Measurements from ENCODE around the gene PHOX2A. TPM values are rescaled to one million over a fixed set of nuclear protein-coding genes. Genes with fewer than 3 reads are reported as not detected.

The PHOX2A gene
- total RNA-seq, 1 donor from 2014 or later: not detected

- DNase-seq (ENCODE audit: low spot score) (no peak), ATAC-seq (no peak)
These were observed 6.9 kb upstream of the PHOX2A start for GRCh38 chr11:72250661-72251464.

DNA sequence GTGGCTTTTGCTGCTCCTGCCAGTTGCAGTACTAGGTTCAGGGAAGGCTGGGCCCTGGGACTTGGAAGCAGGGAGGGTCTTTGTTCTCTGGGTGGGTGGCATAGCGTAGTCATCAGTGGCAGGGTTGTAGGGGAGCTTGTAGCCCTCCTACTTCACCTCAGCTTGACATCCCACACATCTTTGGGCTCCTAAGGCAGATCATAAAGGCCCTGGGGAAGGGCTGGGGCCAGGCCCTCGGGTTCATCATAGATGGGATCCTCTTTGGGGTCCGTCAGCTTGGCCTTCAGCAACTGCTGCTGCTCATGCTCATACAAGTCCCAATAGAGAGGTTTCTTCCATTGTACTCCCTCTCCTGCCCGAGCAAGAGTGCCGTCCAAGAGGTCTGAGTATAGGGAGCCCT lies 6.0 kb upstream of the PHOX2A start:
- ATAC-seq (no peak), DNase-seq (ENCODE audit: low spot score) (no peak)

GRCh38 chr11:72247584-72247983 lies 3.6 kb upstream of the PHOX2A start:
- ATAC-seq: no peak
- no peak for DNase-seq (ENCODE audit: low spot score)

GRCh38 chr11:72245263-72245816 lies 1.4 kb upstream of the PHOX2A start:
- ATAC-seq (no peak), DNase-seq (ENCODE audit: low spot score) (no peak)

DNA sequence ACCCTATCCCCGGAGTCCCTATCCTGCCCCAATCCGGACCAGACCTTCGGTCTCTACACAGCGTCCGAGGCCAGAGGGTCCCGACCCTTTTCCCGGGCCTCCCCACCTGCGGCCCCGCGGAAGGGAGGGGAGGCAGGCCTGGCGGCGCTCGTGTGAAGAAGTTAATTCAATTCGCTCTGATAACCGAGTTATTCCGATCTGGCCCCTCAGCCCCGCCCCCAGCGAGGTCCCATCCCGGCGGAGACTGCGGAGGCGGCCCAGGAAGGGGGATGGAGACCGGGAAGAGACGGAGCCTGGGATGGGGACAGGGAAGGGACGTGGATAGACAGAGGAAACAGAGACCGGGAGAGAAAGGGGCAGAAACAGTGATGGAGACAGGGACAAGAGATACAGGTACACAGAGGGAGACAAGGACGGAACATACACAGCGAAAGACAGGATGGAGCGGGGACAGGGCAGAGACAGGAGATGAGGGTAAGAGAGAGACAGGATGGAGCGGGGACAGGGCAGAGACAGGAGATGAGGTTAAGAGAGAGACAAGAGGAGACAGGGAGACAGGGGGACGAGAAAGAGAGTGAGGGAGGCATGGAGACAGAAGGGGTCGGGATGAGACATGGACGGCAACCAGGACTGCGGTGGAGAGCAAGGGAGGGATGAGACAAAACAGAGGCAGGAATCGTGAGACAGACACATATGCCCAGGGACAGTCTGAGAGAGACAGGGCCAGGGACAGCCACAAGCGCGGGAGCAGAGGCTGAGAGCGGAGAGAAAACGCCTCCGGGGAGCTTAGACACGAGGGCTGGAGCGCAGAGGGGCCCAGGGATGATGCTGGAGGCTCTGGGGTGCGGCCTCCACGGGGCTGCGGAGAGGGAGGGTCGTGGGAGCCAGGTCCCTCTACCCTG lies 636 bp upstream of the PHOX2A start:
- no peak for DNase-seq (ENCODE audit: low spot score)
- no peak for ATAC-seq

DNA sequence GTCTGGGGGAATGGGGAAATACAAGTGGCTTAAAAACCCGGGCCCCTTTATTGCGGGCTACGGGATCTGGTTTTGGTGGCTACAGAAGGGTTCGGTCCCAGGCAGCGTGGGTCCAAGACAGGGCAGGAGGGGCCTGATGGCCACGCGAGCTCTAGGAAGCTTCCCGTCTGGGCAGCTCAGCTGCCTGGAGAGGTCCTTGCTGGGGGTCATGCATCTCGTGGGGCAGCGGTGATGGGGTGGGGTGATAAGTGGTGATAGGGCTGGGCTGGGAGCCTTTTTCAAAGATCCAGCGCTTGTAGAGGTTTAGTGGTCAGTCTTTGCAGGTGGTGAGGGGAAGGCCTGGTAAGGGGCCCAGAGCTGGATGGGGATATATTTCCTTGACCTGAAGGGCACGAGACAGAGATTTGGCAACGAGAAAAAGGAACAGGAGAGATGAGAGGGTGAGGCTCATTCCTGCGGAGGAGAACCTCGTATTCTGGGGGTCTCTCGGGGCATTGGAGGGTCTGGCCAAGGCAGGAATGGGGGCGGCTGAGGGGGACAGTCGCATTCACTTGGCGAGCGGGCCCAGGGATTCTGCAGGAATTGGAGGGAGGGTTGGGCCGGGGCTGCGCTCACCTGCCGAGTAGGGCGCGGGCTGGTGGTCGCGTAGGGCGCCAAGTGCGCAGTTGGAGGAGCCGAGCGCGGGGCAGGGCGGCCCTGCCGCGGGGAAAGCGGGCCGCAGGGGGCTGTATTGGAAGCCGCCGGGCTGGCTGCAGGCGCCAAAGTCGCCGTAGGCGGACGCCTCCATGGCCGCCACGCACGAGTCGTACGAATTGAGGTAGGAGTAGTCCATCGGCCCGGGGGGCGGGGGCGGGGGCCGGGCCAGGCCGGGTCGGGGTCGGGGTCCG lies 560 bp downstream of the PHOX2A start:
- ATAC-seq: no peak

DNA sequence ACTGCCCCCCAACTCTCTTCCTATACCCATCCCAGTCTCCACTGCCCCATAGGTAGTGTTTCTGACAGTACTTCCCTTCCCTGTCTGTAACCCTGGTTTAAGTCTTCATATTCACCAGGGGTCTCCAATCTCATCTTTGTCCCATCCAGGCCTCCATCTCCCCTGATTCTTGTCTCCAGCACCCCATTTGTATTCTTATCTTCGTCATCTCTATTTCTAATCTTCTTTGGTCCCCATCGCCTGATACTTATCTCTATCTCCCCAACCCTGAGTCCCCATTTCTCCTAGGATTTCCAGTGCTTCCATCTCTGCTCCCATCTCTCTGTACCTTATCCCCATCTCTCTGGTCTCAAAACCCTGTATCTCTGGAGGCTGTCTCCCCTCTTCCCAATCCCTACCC lies 1.8 kb downstream of the PHOX2A start:
- ATAC-seq (no peak), DNase-seq (ENCODE audit: low spot score) (no peak)

More for the DNA sequence above, 560 bp downstream of the PHOX2A start:
- DNase-seq (ENCODE audit: low spot score): no peak

- no peak for DNase-seq (ENCODE audit: low spot score)
- ATAC-seq: no peak
These were observed 2.6 kb downstream of the PHOX2A start for GRCh38 chr11:72241291-72241781.

- peak; percentile 29 for ATAC-seq
- no peak for DNase-seq (ENCODE audit: low spot score)
These were observed 3.3 kb downstream of the PHOX2A start for GRCh38 chr11:72240461-72241290.

- DNase-seq (ENCODE audit: low spot score) (no peak), ATAC-seq (peak; percentile 63)
These were observed 4.0 kb downstream of the PHOX2A start for GRCh38 chr11:72239849-72240460.

- DNase-seq (ENCODE audit: low spot score): no peak
- ATAC-seq: peak; percentile 52
These were observed 4.6 kb downstream of the PHOX2A start for GRCh38 chr11:72239313-72239848.

- no peak for ATAC-seq
These were observed 5.3 kb downstream of the PHOX2A start for GRCh38 chr11:72238492-72239312.

DNA sequence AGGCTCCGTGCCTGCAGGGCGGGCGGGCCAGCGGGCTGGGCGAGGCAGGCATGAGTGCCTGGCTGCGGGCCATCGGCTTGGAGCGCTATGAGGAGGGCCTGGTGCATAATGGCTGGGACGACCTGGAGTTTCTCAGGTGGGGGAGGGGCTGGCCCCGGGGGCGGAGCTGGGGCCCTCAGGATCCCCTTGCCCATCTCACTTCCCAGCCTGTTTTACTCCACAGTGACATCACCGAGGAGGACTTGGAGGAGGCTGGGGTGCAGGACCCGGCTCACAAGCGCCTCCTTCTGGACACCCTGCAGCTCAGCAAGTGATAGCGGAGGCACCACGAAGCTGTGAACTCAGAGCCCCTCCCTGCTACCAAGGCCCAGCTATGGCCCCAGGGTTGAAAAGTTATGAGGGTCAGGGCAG lies 5.9 kb downstream of the PHOX2A start:
- ATAC-seq: peak; percentile 31

More at GRCh38 chr11:72238492-72239312, 5.3 kb downstream of the PHOX2A start:
- no peak for DNase-seq (ENCODE audit: low spot score)

GRCh38 chr11:72237112-72237931 lies 6.7 kb downstream of the PHOX2A start:
- DNase-seq (ENCODE audit: low spot score) (no peak), ATAC-seq (peak; percentile 2)

More for the DNA sequence above, 5.9 kb downstream of the PHOX2A start:
- DNase-seq (ENCODE audit: low spot score): no peak

DNA sequence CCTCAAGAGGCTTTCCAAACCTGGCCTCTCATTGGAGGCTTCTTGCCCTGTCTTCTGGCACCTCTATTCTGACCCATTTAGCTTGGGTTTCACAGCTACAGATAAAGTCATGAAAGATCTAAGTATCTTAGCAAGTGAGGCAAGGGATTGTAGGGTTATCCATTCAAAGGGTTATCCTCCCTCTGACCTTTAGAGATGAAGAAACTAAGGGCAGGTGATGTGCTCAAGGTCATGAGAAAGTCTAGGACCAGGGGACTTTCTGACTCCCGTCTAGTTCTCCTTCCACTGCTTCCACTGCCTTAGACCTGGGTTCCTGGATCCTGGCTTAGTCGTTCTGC lies 7.2 kb downstream of the PHOX2A start:
- DNase-seq (ENCODE audit: low spot score): no peak
- no peak for ATAC-seq

- ATAC-seq: no peak
- no peak for DNase-seq (ENCODE audit: low spot score)
These were observed 7.8 kb downstream of the PHOX2A start for GRCh38 chr11:72236083-72236697.

Data from left lobe of liver (tissue), 2 donors.